ENCODE measurements around the gene ACO2. TPM values are rescaled to one million over a fixed set of nuclear protein-coding genes. Genes with fewer than 3 reads are reported as not detected.

ACO2 gene
- total RNA-seq, 4 donors from 2014 or later, result 115 to 227 (median 132) TPM

DNA sequence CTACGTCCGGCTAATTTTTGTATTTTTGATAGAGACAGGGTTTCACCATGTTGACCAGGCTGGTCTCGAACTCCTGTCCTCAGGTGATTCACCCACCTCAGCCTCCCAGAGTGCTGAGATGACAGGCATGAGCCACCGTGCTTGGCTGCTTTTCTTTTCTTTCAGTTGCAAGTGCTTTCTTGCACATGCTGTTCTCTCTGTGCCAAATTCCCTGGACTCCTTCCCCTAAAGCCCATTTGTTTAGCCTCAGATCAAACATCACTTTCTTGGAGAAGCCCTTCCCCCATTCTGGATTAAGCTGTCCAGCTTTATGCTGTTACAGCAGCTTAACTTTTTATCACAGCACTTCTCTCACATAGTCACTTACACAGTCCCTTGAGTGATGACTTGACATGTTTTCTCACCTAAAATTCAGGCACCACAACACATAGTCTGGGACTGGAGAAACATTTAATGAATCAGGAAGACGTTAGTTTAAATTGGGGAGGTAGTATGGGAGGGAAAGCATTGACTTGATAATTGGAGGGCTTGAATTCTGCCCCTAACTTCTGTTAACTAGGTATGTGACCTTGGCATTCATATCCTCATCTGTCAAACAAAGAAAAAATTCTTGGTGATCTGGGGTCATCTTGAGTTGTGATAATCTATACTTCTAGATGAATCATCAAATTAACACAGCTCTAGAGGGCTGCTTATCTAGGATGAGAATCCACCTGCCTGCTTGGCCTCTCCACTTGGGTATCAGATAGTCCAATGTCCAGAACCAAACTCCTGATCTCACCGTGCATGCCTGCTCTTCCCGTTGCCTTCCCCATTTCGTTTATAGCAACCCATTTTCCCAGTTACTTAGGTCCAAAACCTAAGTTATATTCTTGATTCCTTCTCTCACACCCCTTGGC, 18.4 kb downstream of the ACO2 start:
- ATAC-seq, result peak; percentile 88
- Histone ChIP-seq H3K27me3 (no peaks in the 10 kb centered on the region), H3K27ac (peak overlapping the region; percentile 66 to 88 (median 86)), H3K9me3 (no peaks in the 10 kb centered on the region), H3K36me3 (no peaks in the 10 kb centered on the region), H3K4me1 (peaks cover 17 to 100% (median 49%) of the 10 kb centered on the region in 3 donors), H3K4me3 (no peak overlapping the region)
- WGBS, 2 donors (ENCODE audit: low coverage in 1 of 2), result 34 to 37% methylated on average over 6 to 8 of the region's 8 CpGs
- TF ChIP-seq EP300 (IDR thresholded peaks at IDR 0.05) (no peak), POLR2A (IDR thresholded peaks at IDR 0.05) (no peak), POLR2AphosphoS5 (IDR thresholded peaks at IDR 0.05) (peak; percentile 84), CTCF (IDR thresholded peaks at IDR 0.05) (no peak)

GRCh38 chr22:41488076-41488475, 19.2 kb downstream of the ACO2 start:
- H3K4me3 ChIP-seq, result no peak overlapping the region
- no peak for ATAC-seq
- H3K27me3 ChIP-seq, result no peaks in the 10 kb centered on the region
- WGBS, 2 donors (ENCODE audit: low coverage in 1 of 2), result 79% methylated on average over 2 of the region's 4 CpGs; no CpG with 5 or more reads in 1 of the 2 donors
- TF ChIP-seq EP300 (IDR thresholded peaks at IDR 0.05), result no peak
- TF ChIP-seq POLR2A (IDR thresholded peaks at IDR 0.05), result no peak
- TF ChIP-seq CTCF (IDR thresholded peaks at IDR 0.05), result no peak
- TF ChIP-seq POLR2AphosphoS5 (IDR thresholded peaks at IDR 0.05), result no peak
- no peaks in the 10 kb centered on the region for H3K9me3 ChIP-seq
- H3K27ac ChIP-seq, result peak overlapping the region; percentile 66 to 88 (median 86)
- peaks cover 17 to 100% (median 47%) of the 10 kb centered on the region in 3 donors for H3K4me1 ChIP-seq
- H3K36me3 ChIP-seq, result no peaks in the 10 kb centered on the region

- ATAC-seq, result no peak
- H3K4me3 ChIP-seq, result no peak overlapping the region
- no peak for TF ChIP-seq EP300 (IDR thresholded peaks at IDR 0.05)
- TF ChIP-seq POLR2AphosphoS5 (IDR thresholded peaks at IDR 0.05), result no peak
- TF ChIP-seq CTCF (IDR thresholded peaks at IDR 0.05), result no peak
- TF ChIP-seq POLR2A (IDR thresholded peaks at IDR 0.05), result no peak
- no peaks in the 10 kb centered on the region for H3K36me3 ChIP-seq
- H3K27me3 ChIP-seq, result no peaks in the 10 kb centered on the region
- 44% methylated on average over 3 of the region's 3 CpGs; no CpG with 5 or more reads in 1 of the 2 donors for WGBS, 2 donors (ENCODE audit: low coverage in 1 of 2)
- H3K27ac ChIP-seq, result peak overlapping the region; percentile 66 to 88 (median 86)
- H3K9me3 ChIP-seq, result no peaks in the 10 kb centered on the region
- H3K4me1 ChIP-seq, result peaks cover 17 to 100% (median 41%) of the 10 kb centered on the region in 3 donors
Measured at GRCh38 chr22:41488596-41489385, 19.9 kb downstream of the ACO2 start.

- peaks cover 0 to 7% of the 10 kb centered on the region in 2 donors for H3K36me3 ChIP-seq
- peaks cover 17 to 95% (median 33%) of the 10 kb centered on the region in 3 donors for H3K4me1 ChIP-seq
- H3K27ac ChIP-seq, result peak overlapping the region; percentile 76 to 88 (median 82)
- no peak overlapping the region for H3K4me3 ChIP-seq
- H3K9me3 ChIP-seq, result no peaks in the 10 kb centered on the region
- ATAC-seq, result peak; percentile 56
- H3K27me3 ChIP-seq, result no peaks in the 10 kb centered on the region
- TF ChIP-seq EP300 (IDR thresholded peaks at IDR 0.05) (no peak), POLR2AphosphoS5 (IDR thresholded peaks at IDR 0.05) (peak; percentile 84)
- WGBS, 2 donors (ENCODE audit: low coverage in 1 of 2), result 24 to 40% methylated on average over 4 to 5 of the region's 5 CpGs
Measured at GRCh38 chr22:41491374-41492100, 22.6 kb downstream of the ACO2 start.
